Measurements from ENCODE around the gene TOX2.

The TOX2 gene

DNA sequence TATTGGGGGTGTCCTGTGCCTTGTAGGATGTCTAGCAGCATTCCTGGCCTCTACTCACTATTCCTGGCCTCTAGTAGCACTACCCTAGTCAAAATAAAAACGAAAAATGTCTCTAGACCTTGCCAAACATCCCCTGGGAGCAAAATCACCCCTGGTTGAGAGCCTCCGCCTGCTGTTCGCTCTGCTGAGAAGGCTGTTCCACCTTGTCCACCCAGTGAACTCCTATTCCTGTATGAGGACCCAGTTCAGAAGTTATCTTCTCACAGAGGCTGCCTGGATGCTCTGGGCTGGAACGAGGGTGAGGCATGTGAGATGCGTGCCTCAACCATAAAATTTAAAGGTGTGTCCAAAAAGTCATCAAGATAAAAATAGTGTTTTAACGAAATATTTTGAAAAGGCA lies 101.9 kb downstream of the TOX2 start:
- TF ChIP-seq, protein P1, sequence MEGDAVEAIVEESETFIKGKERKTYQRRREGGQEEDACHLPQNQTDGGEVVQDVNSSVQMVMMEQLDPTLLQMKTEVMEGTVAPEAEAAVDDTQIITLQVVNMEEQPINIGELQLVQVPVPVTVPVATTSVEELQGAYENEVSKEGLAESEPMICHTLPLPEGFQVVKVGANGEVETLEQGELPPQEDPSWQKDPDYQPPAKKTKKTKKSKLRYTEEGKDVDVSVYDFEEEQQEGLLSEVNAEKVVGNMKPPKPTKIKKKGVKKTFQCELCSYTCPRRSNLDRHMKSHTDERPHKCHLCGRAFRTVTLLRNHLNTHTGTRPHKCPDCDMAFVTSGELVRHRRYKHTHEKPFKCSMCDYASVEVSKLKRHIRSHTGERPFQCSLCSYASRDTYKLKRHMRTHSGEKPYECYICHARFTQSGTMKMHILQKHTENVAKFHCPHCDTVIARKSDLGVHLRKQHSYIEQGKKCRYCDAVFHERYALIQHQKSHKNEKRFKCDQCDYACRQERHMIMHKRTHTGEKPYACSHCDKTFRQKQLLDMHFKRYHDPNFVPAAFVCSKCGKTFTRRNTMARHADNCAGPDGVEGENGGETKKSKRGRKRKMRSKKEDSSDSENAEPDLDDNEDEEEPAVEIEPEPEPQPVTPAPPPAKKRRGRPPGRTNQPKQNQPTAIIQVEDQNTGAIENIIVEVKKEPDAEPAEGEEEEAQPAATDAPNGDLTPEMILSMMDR (IDR thresholded peaks at IDR 0.05; ENCODE audit: borderline replicate concordance, control extremely low read depth, extremely low read depth, insufficient read depth, missing control alignments), result no peak
- in situ Hi-C loops (cut with MboI; ENCODE audit: low sequenced_read_pairs, unreplicated experiment), result no loop called here
- DNase-seq (ENCODE audit: low spot score), result no peak

- in situ Hi-C loops (cut with MboI; ENCODE audit: low sequenced_read_pairs, unreplicated experiment), result no loop called here
- DNase-seq (ENCODE audit: low spot score), result no peak
- TF ChIP-seq, protein P1 (IDR thresholded peaks at IDR 0.05; ENCODE audit: borderline replicate concordance, control extremely low read depth, extremely low read depth, insufficient read depth, missing control alignments), result no peak
Observed at GRCh38 chr20:44017211-44017610, 102.6 kb downstream of the TOX2 start.

GRCh38 chr20:44017905-44018258 lies 103.2 kb downstream of the TOX2 start:
- in situ Hi-C loops (cut with MboI; ENCODE audit: low sequenced_read_pairs, unreplicated experiment), result no loop called here

GRCh38 chr20:44018259-44018941 lies 103.7 kb downstream of the TOX2 start:
- DNase-seq (ENCODE audit: low spot score), result no peak
- in situ Hi-C loops (cut with MboI; ENCODE audit: low sequenced_read_pairs, unreplicated experiment), result no loop called here
- TF ChIP-seq, protein P1 (IDR thresholded peaks at IDR 0.05; ENCODE audit: borderline replicate concordance, control extremely low read depth, extremely low read depth, insufficient read depth, missing control alignments), result no peak

More at GRCh38 chr20:44017905-44018258, 103.2 kb downstream of the TOX2 start:
- no peak for DNase-seq (ENCODE audit: low spot score)
- TF ChIP-seq, protein P1 (IDR thresholded peaks at IDR 0.05; ENCODE audit: borderline replicate concordance, control extremely low read depth, extremely low read depth, insufficient read depth, missing control alignments), result no peak

DNA sequence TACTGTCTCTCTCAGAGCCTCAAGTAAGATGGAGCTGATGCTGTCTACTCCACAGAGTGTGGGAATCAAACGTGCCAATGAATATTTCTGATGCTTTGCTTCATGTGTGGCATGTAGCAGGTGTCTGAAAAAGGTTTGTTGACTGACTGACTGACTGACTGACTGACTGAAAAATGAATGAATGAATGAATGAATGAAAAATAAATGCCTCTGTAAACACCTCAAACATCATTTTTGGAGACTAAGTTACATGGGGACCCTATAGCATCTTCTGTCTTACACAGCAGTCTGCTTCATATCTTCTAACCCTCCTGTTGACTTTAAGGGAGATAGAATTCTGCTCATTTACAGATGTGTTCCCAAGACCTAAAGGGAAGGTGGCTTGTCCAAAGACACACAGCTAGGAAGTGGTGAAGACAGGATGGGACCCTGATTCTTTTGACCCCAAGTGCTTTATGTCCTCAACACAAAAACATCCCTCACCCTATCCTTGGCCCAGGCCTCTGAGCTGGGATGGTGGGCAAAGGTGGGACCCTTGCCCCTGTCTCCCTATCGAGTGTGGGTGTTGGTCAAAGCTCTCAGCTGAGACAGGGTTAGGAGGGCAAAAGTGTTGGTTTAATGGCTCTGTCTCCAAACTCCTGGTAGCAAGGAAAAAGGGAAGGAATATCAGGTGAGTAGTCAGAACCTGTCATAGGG lies 104.4 kb downstream of the TOX2 start:
- in situ Hi-C loops (cut with MboI; ENCODE audit: low sequenced_read_pairs, unreplicated experiment), result no loop called here
- TF ChIP-seq, protein P1 (IDR thresholded peaks at IDR 0.05; ENCODE audit: borderline replicate concordance, control extremely low read depth, extremely low read depth, insufficient read depth, missing control alignments), result no peak
- DNase-seq (ENCODE audit: low spot score), result no peak

GRCh38 chr20:44019638-44020335 lies 105.1 kb downstream of the TOX2 start:
- DNase-seq (ENCODE audit: low spot score), result no peak
- TF ChIP-seq, protein P1 (IDR thresholded peaks at IDR 0.05; ENCODE audit: borderline replicate concordance, control extremely low read depth, extremely low read depth, insufficient read depth, missing control alignments), result no peak
- in situ Hi-C loops (cut with MboI; ENCODE audit: low sequenced_read_pairs, unreplicated experiment), result no loop called here

Measured in GM13976 (cell line).